GM12892 (cell line): ENCODE data around the gene CEP112.

Source experiments
- POLR2A ChIP-seq: IDR thresholded peaks from 2 replicates; pipeline ENCODE4 v1.6.1; 2011; ENCODE audit warnings: low read depth, low read length, control low read depth
- POLR2AphosphoS5 ChIP-seq: IDR thresholded peaks from 2 replicates; pipeline ENCODE4 v1.6.1; 2011; ENCODE audit warnings: low read depth, low read length, control low read depth

DNA sequence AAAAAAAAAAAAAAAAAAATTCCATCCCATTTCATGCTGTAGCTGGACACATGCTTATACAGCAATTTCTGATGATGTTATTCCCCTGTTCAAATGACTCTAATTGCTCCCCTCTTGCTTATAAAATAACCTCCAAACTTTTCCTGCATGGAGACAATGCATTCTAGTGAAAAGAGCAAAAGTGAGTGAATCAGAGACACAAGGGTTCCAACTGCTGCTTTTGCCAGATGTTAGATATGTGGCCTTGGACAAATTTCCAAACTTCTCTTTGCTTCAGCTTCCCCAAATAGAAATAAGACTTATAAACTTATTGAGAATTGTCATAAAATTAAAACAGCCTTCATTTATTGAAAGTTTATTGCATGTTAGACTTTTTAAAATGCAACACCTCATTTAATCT lies 565.5 kb downstream of the CEP112 start:
- no peak for TF ChIP-seq POLR2AphosphoS5
- no peak for TF ChIP-seq POLR2A
